DND-41 (cell line): ENCODE data around the gene ATP1A1.

Source experiments
- CTCF ChIP-seq: IDR thresholded peaks from 2 replicates; pipeline ENCODE4 v1.5.1; 2012; ENCODE audit warnings: borderline replicate concordance, low read length, moderate library complexity, mild to moderate bottlenecking; ENCODE audit not compliant: poor library complexity, severe bottlenecking; ENCODE audit errors: extremely low read depth
- EZH2 ChIP-seq: IDR thresholded peaks from 3 replicates; pipeline ENCODE4 v1.6.1; 2012; ENCODE audit warnings: borderline replicate concordance, low read depth, mild to moderate bottlenecking, moderate library complexity, low read length, inconsistent platforms; ENCODE audit not compliant: severe bottlenecking

GRCh38 chr1:116325104-116325503 lies 47.9 kb upstream of the ATP1A1 start:
- TF ChIP-seq CTCF (no peak), EZH2 (no peak)
